Measurements from ENCODE around the gene WFDC9.
"Not testable (repeated sequence)": the region's sequence is repeated elsewhere in the genome, so short reads cannot be mapped to it uniquely, and the experiment has no call there.

WFDC9 gene

DNA sequence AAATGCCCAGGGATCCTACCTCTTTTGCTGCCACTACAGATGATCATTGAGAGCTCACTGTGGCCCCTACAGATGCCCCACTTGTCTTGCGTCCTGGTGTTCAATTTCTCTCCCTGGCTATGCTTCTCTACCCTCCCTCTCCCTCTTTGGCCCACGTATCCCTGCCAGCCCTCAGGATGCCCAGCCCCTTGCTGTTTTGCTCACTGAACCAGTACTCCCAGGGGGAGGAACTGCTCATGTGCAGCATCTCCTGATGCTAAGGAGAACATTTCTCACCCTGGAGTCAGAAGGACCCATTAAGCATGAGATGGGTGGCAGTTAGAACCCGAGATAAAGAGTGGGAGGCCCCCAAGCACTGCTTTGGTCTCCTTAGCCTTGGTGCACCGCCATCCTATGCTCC lies at the start of gene WFDC9:
WFDC9 (minus strand) TSS at position 101 of the 400 bp plus-strand sequence. CDS start 21,103 bp downstream, outside the sequence.
- no peak for DNase-seq

DNA sequence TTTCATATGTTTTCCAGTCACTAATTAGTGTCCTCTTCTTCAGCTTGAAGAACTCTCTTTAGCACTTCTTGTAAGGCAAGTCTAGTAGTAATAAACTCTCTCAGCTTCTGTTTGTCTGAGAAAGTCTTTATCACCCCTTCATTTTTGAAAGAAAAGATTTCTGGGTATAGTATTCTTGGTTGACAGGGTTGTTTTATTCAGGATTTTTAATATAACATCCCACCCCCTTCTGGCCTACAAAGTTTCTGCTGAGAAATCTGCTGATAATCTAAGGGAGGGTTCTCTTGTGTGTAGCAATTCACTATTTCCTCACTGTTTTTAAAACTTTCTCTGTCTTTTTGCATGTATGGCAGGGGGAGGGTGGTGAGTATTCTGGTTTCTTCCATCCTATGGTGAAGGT lies 48.6 kb upstream of the WFDC9 start:
- no peak for DNase-seq

DNA sequence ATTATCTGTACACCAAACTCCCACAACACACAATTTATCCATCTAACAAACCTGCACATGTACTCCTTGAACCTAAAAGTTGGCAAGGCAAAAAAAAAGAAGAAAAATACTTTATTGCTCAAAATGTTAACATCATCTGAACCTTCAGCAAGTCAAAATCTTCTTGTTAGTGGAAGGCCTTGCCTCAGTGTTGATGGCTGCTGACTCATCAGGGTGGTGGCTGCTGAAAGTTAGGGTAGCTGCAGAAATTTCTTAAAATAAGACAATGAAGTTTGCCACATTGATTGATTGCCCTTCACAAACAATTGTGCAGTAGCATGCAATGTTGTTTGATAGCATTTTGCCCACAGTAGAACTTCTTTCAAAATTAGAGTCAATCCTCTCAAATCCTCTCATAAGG lies 41.7 kb upstream of the WFDC9 start:
- DNase-seq = no peak

DNA sequence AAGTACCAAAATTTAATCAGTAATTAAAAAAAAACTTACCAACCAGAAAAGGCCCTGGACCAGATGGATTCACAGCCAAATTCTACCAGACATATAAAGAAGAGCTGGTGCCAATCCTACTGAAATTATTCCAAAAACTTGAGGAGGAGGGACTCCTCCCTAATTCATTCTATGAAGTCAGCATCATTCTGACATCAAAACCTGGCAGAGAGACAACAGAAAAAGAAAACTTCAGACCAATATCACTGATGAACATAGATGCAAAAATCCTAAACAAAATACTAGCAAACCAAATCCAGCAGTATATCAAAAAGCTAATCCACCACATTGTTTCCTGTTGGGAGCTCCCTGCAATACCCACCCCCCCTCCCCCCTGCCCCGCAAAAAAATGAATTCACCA lies 39.1 kb upstream of the WFDC9 start, which contains the start of gene WFDC11:
WFDC11 (minus strand) TSS at position 101 of the 400 bp plus-strand sequence. CDS start 19,639 bp downstream, outside the sequence.
- no peak for DNase-seq

DNA sequence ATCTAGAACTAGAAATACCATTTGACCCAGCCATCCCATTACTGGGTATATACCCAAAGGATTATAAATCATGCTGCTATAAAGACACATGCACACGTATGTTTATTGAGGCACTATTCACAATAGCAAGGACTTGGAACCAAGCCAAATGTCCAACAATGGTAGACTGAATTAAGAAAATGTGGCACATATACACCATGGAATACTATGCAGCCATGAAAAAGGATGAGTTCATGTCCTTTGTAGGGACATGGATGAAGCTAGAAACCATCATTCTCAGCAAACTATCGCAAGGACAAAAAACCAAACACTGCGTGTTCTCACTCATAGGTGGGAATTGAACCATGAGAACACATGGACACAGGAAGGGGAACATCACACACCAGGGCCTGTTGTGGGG lies 26.0 kb upstream of the WFDC9 start:
- not testable (repeated sequence) for DNase-seq

DNA sequence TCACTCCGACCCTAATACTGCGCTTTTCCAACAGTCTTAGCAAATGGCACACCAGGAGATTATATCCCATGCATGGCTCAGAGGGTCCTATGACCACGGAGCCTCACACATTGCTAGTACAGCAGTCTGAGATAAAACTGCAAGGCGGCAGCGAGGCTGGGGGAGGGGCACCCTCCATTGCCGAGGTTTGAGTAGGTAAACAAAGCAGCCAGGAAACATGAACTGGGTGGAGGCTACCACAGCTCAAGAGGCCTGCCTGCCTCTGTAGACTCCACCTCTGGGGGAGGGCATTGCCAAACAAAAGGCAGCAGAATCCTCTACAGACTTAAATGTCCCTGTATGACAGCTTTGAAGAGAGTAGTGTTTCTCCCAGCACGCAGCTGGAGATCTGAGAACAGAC lies 20.6 kb upstream of the WFDC9 start:
- not testable (repeated sequence) for DNase-seq

DNA sequence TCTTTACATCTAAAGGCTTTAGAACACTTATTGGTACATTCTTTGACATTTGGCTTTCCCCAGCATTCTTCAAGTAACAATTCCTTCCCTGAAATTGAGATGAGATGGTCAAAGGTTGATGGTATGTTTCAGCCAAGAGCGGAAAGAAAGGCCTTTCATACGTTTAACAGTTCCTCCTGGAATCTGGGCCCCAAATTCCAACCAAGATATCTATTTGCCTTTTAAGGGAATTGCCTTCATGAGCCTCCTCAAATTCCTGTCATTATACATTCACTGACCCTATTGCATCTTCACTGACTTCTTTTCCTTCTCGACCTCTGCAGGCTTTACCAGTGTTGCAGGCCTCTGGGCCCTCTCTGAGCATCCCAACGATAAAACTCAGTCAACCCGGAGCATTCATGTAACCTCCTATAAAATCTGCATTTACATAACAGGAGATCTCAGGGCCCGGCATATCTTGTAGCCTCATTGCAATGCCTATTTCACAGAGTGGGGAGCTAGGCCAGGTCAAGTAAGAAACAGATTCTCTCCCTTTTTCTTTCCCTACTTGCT lies 18.3 kb upstream of the WFDC9 start:
- no peak for DNase-seq

DNA sequence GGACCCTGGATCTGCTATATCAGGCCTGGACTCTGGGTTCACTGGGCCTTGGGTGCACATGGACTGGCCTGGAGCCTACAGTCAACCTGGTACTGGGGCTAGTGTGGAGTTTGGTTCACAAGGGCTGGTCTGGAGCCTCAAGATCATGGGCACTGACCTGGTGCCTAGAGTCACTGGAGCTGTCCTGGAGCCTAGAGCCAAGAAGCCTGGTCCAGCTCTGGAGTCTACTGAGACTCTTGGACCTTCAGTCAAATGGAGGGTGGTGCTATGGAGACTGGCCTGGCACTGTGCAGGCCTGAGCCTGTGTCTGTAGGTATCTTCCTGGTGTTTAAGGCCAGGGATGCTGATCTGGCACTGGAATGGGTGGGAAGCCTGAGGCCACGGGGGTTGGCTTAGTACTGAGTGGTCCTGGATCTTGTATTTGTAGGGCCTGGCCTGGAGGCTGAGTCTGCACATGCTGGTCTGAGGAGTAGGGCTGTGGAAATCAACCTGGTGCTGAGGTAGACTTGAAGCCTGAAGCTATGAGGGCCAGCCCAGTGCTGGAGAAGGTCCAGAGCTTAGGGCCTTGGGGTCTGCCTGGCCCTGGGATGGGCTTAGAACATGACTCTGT lies 16.5 kb upstream of the WFDC9 start:
- DNase-seq = no peak

DNA sequence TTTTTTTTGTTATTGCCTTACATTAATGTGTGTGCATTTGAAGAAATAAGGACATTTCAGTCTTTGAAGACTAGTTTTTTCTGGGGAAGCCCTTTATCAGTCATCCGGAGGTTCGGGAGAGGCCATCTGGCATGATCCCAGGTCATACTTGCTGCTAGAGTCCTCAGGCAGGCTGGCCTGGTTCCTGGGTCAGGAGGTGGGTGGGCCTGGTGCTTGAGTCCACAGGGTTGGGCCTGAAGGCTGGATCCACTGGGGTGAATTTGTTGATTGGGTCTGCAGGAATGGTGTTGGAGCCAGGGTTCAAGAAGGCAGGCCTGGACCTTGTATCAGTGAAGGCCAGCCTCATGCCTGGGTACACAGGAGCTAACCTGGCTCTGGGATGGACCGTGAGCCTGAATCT lies 15.8 kb upstream of the WFDC9 start:
- no peak for DNase-seq

DNA sequence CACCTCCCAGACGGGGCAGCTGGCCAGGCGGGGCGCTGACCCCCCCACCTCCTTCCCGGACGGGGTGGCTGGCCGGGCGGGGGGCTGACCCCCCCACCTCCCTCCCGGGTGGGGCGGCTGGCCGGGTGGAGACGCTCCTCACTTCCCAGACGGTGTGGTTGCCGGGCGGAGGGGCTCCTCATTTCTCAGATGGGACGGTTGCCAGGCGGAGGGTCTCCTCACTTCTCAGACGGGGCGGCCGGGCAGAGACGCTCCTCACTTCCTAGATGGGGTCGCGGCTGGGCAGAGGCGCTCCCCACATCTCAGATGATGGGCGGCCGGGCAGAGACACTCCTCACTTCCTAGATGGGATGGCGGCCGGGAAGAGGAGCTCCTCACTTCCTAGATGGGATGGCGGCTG lies 14.8 kb upstream of the WFDC9 start:
- not testable (repeated sequence) for DNase-seq

DNA sequence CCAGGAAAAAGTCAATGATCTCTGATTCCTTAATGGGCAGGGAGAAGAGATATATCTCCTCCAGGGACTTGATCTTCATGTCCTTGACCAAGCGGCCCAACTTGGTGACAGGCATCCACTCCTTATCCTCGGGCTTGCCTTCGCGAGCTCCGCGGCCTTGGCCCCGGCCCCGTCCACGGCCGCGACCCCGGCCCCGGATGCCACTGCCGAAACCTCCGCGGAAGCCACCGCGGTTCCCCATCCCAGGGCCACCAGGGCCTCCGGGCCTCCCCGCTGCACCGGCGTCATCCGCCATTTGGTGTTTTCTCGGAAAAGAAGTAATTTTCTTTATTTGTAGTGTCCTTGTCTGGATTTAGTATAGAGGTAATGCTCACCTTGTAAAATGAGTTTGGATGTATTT lies 10.0 kb upstream of the WFDC9 start:
- not testable (repeated sequence) for DNase-seq

DNA sequence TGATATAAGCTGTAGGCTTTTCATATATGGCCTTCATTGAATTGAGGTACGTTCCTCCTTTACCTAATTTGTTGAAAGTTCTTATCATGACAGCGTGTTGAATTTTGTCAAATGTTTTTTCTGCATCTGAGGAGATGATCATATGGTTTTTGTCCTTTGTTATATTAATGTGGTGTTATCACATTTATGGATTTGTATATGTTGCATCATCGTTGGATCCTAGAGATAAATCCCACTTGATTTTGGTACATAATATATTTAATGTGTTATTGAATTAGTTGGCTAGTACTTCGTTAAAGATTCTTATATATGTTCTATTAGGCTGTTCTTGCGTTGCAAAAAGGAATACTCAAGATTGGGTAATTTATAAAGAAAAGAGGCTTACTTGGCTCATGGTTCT lies 8.6 kb upstream of the WFDC9 start:
- DNase-seq = no peak

DNA sequence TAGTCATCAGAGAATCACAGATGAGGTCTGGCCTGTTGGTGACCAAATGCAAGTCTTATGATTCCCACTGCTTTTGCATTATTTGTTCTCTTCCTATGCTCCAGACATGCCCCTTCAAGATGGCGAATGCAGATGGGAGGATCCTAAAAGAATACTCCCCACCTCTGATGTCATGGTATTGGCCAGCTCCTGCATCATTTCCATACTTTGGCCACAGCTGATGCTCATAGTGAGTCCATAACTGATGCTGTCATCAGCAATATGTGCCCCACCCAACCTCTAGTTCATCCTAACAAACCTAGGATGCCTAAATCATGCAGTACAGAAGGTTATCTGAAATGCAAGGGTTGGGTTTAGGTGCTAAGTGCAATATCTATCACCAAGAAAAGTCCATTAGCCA lies 5.4 kb upstream of the WFDC9 start:
- no peak for DNase-seq

DNA sequence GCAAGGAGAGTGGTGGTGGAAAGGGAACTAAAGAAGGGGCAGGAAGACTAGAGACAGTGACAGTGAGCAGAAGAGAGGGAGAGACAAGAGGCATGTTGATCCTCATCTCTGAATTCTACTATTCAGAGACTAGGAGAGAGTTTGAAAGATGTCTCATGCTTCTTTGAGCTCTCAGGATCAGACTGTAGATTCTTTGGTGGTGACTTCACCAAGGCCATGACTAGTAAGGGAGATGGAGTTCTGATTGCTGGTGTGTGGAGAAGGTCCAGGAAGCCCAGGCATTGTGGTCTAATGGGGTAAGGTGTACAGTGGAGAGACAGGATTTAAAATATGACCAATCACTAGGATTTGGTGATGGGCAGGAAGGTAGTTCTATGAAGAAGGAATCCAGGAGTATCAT lies 713 bp downstream of the WFDC9 start:
- no peak for DNase-seq

DNA sequence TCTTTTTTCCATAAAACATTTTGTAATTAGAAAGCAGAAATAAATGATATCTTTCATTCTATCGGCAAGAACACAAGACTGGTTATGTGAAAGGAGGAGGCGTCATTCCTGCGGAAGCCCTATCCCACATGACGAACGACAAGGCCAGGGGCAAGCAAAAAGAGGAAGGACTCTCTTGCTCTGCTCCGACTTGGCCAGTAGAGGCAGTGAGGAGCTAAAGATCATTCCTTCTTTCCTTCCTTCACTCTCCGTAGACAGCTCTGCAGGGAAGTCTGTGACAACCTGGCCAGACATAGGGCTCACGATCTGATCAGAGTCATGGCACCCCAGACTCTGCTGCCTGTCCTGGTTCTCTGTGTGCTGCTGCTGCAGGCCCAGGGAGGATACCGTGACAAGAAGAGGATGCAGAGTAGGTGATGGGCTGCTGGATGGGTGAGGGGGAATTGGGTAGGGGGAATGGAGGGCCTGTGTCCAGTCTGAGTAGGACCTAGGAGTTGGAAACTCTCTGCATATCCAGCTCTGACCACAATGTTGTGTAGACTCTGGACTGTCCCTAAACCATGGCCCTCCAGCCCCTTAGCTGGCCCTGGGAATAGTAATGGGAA lies 1.5 kb downstream of the WFDC9 start, which contains the start of gene WFDC10A:
WFDC10A (plus strand) TSS at position 244 of the 605 bp plus-strand sequence; CDS start at position 319, 75 bp downstream.
- DNase-seq = peak; percentile 46

DNA sequence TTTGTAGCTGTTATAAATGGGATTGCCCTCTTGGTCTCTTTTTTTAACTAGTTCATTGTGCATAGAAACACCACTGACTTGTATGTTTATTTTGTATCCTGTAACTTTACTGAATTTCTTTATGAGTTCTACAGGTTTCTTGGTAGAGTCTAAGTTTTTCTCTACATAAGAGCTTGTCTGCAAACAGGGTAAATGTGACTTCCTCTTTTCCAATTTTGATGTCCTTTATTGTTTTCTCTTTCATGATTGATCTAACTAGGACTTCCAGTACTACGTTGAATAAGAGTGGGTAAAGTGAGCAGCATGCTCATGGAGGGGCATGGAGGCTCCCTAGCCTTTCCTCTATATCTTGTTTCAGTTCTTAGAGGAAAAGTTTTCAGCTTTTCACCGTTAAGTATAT lies 4.5 kb downstream of the WFDC9 start:
- no peak for DNase-seq

DNA sequence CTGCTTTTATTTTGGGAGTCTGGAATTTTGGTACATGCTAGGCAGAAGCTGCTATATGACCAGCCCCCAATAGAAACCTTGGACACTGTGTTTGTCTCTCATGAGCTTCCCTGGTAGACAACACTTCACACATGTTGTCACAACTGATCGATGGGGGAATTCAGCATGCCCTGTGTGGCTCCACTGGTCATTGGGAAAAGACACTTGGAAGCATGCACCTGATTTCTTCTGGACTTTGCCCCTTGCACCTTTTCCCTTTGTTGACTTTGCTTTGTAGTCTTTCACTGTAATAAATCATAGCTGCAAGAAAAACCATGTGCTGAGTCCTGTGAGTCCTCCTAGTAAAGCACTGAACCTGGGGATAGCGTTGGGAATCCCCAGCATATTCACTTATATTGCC lies 9.5 kb downstream of the WFDC9 start:
- no peak for DNase-seq

DNA sequence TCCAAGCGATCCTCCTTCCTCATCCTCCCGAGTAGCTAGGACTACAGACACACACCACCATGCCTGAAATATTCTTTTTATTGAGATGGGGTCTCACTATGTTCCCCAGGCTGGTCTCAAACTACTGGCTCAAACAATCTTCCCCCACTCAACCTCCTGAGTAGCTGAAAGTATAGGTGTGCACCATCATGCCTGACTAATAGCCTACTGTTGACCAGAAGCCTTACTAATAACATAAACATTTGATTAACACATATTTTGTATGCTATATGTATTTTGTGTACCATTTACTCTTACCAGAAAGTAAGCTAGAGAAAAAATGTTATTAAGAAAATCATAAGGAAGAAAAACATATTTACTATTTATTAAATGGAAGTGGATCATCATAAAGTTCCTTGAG lies 13.5 kb downstream of the WFDC9 start:
- DNase-seq = no peak

DNA sequence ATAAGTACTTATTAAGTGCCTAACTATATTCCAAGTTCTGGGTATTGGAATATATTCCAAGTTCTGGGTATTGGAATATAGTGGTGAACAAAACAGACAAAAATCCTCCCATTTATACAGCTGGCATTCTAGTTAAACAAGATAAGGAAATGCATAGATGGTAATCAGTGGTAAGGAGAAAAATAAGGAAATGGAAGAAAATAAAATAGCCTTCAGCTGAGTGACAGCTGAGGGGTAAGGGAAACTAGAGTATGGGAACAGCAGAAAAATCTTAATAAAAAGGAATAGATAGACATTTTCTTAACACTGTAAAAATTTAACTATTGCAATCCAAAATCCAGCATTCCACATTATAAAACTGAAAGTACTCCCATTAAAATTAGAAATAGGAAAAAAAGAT lies 18.8 kb downstream of the WFDC9 start:
- DNase-seq = no peak

DNA sequence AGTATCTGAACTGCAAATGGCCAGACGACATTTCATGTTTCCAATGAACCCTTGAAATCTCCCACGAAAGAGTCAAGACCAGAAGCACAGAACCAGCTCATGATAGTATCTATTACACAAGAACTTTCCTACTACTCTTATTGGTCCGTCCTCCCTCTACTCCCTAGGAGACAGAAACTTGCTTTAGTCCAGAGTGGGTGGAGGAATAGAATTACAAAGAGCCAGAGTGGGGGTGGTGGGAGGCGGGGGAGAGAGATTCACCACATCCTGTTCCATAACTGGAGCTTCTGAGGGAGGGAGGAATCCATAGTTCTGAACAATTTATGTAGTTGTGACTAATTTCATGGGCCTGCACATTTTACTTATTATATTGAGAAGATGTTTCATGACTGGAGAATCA lies 20.0 kb downstream of the WFDC9 start:
- peak; percentile 51 for DNase-seq

DNA sequence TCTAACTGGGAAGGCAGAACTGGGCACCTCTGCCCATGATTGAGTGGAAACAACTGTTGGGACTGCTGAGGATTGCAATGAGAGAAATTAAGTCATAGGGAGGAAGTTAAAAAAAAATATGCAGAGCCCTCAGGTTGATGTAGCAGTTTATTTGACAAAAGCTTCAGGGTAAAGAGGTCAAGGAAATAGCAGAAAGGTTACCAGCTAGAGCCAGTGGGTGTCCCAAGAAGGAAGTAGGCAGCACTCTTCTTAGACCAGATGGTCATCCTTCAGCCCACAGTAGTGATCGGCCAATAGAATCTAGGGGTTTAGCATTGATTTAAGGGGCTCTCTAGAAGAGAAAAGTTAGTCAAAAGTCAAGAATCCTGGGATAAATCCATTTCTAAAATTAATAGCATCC lies 23.3 kb downstream of the WFDC9 start:
- DNase-seq = no peak

DNA sequence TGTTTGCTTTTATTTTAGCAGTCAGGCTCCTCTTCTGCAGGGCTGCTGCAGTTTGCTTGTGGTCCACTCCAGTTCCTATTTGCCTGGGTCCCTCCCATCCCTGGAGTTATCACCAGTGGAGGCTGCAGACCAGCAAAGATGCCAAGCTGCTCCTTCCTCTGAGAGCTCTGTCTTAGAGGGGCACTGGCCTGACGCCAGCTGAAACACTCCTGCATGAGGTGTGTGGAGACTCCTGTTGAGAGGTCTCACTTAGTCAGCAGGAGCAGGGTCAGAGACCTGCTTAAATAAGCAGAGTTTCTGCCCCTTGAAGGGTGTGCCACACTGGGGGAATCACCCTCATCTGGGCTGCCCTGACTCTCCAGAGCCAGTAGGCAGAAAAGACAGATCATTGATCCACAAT lies 35.8 kb downstream of the WFDC9 start:
- DNase-seq = no peak

DNA sequence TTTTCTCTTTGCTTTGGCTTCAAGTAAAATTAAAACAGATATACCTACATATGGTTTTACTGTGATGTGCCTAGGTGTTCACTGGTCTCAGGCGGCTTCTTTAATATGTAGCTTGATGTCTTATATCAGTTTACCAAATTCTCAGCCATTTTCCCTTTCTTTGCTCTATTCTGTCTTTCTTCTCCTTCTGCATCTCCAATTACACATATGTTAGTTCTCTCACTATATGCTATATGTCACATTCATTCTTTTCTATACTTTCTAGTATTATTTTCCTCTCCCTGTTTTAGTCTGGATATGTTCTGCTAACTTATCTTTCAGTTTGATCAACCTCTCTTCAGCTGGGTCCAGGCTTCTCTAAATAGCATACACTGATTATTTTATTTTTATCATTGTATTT lies 37.6 kb downstream of the WFDC9 start:
- DNase-seq = no peak

DNA sequence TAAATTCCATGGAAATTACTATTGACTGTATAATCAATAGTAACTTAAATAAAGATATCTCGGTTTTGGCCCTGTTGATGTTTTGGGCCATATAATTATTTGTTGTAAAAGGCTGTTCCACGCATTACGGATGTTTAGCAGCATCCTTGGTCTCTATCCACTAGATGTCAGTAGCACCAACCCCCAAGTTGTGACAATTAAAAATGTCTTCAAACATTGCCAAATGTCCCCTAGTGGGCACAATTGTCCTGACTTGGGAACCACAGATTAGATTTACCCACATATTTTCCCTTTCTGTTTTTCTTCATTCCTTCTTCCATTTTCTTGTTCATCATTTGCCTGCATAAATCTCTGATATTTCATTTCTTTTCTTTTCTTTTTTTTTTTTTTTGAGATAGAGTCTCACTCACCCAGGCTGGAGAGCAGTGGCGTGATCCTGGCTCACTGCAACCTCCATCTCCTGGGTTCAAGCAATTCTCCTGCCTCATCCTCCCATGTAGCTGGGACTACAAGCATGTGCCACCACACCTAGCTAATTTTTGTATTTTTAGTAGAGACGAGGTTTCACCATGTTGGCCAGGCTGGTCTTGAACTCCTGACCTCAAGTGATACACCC lies 38.4 kb downstream of the WFDC9 start:
- DNase-seq = peak; percentile 64

Measured in activated CD4-positive, alpha-beta T cell treated with anti-CD3 and anti-CD28 coated beads, Interleukin-10, Interleukin-2, amounts not matched to agents 100 ng/mL and 50 ng/mL, durations not matched to agents 16 hours and 8 hours (primary cell).